HL-60 (cell line): ENCODE data around the gene CTTNBP2NL.

Source experiments
- CTCF ChIP-seq: IDR thresholded peaks from one replicate; pipeline ENCODE4 v1.5.1; 2011; ENCODE audit warnings: low read length, control low read depth, inconsistent platforms; ENCODE audit not compliant: insufficient read depth
- POLR2AphosphoS5 ChIP-seq: IDR thresholded peaks from 2 replicates; pipeline ENCODE4 v1.6.1; 2012; ENCODE audit warnings: low read depth

GRCh38 chr1:112389689-112390088, 6.3 kb upstream of the CTTNBP2NL start:
- no peak for TF ChIP-seq CTCF
- TF ChIP-seq POLR2AphosphoS5 = no peak
